Mesenchymal stem cell (in vitro differentiated cells and primary cell): ENCODE measurements around the gene SEMA4D.

Experiments
- DNase-seq: peaks from one replicate; pipeline ENCODE4 v3.0.0-alpha.2; 2013
- H2AFZ ChIP-seq: one replicate; pipeline ENCODE4 v1.6.1; 2013; ENCODE audit warnings: low read depth, mild to moderate bottlenecking, control low read depth, inconsistent platforms, low read length, moderate library complexity
- H2AK5ac ChIP-seq: 2 replicates; pipeline ENCODE4 v1.6.1; 2013; ENCODE audit warnings: low read length, moderate library complexity, mild to moderate bottlenecking, inconsistent platforms; ENCODE audit not compliant: severe bottlenecking
- H2BK120ac ChIP-seq: one replicate; pipeline ENCODE4 v1.6.1; 2013; ENCODE audit warnings: low read depth, mild to moderate bottlenecking, inconsistent platforms, low read length, moderate library complexity
- H2BK12ac ChIP-seq, 2 experiments: one replicate each; pipeline ENCODE4 v1.6.1; 2013; ENCODE audit warnings: inconsistent platforms in 2 of 2, low read length in 2 of 2, mild to moderate bottlenecking in 2 of 2, moderate library complexity in 2 of 2, control low read depth in 1 of 2
- H2BK15ac ChIP-seq: one replicate; pipeline ENCODE4 v1.6.1; 2013; ENCODE audit warnings: mild to moderate bottlenecking, low read depth, inconsistent platforms; ENCODE audit not compliant: poor library complexity, severe bottlenecking
- H2BK5ac ChIP-seq: 2 replicates; pipeline ENCODE4 v1.6.1; 2013; ENCODE audit warnings: low read depth, mild to moderate bottlenecking, low read length, control low read depth, inconsistent platforms; ENCODE audit not compliant: poor library complexity, severe bottlenecking
- H3K14ac ChIP-seq, 2 experiments: one replicate each; pipeline ENCODE4 v1.6.1; 2013; ENCODE audit warnings: inconsistent platforms in 2 of 2, low read length in 2 of 2, control low read depth in 1 of 2, mild to moderate bottlenecking in 1 of 2, moderate library complexity in 1 of 2
- H3K18ac ChIP-seq, 2 experiments: one replicate each; pipeline ENCODE4 v1.6.1; 2013; ENCODE audit warnings: inconsistent platforms in 2 of 2, low read length in 2 of 2, control low read depth in 1 of 2, low read depth in 1 of 2, mild to moderate bottlenecking in 1 of 2
- H3K23ac ChIP-seq, 2 experiments: one replicate each; pipeline ENCODE4 v1.6.1; 2013; ENCODE audit warnings: inconsistent platforms in 2 of 2, low read length in 2 of 2, mild to moderate bottlenecking in 2 of 2, moderate library complexity in 2 of 2, control low read depth in 1 of 2
- H3K27ac ChIP-seq: 2 replicates; pipeline ENCODE4 v1.5.1; 2013; ENCODE audit warnings: mild to moderate bottlenecking, moderate library complexity, low read length, control low read depth, inconsistent platforms; ENCODE audit not compliant: poor library complexity, severe bottlenecking
- H3K27me3 ChIP-seq, 2 experiments: 2 replicates each; pipeline versions ENCODE4 v1.6.1 to v1.7.0; 2013; ENCODE audit warnings: low read length in 2 of 2, mild to moderate bottlenecking in 2 of 2, moderate library complexity in 2 of 2, control low read depth in 1 of 2, inconsistent platforms in 1 of 2; ENCODE audit not compliant: control insufficient read depth in 1 of 2, insufficient read depth in 1 of 2
- H3K36me3 ChIP-seq, 2 experiments: 2 replicates each; pipeline versions ENCODE4 v1.6.1 to v1.7.0; 2013; ENCODE audit warnings: low read length in 2 of 2, control low read depth in 1 of 2, inconsistent platforms in 1 of 2, low read depth in 1 of 2, mild to moderate bottlenecking in 1 of 2; ENCODE audit not compliant: insufficient read depth in 2 of 2, control insufficient read depth in 1 of 2
- H3K4ac ChIP-seq, 2 experiments: one replicate each; pipeline ENCODE4 v1.6.1; 2013; ENCODE audit warnings: inconsistent platforms in 2 of 2, low read length in 2 of 2, mild to moderate bottlenecking in 2 of 2, moderate library complexity in 2 of 2, control low read depth in 1 of 2, low read depth in 1 of 2
- H3K4me1 ChIP-seq: 2 replicates; pipeline ENCODE4 v1.6.1; 2013; ENCODE audit warnings: low read depth, low read length, control low read depth; ENCODE audit not compliant: control insufficient read depth, insufficient read depth
- H3K4me2 ChIP-seq: 2 replicates; pipeline ENCODE4 v1.6.1; 2013; ENCODE audit warnings: low read length, mild to moderate bottlenecking, inconsistent platforms; ENCODE audit not compliant: poor library complexity, severe bottlenecking
- H3K4me3 ChIP-seq, 2 experiments: 2 replicates each; pipeline versions ENCODE4 v1.5.1 to v1.7.0; 2013; ENCODE audit warnings: low read length in 2 of 2, mild to moderate bottlenecking in 2 of 2, control low read depth in 1 of 2, low read depth in 1 of 2; ENCODE audit not compliant: insufficient read depth in 1 of 2
- H3K79me1 ChIP-seq: replicated peaks from 2 replicates; pipeline ENCODE4 v1.6.1; 2013; ENCODE audit warnings: mild to moderate bottlenecking, control low read depth, low read length, inconsistent platforms; ENCODE audit not compliant: poor library complexity, severe bottlenecking
- H3K9ac ChIP-seq: 2 replicates; pipeline ENCODE4 v1.7.0; 2013; ENCODE audit warnings: mild to moderate bottlenecking, low read length, moderate library complexity
- H3K9me3 ChIP-seq: 2 replicates; pipeline ENCODE4 v1.7.0; 2013; ENCODE audit warnings: mild to moderate bottlenecking, low read length; ENCODE audit not compliant: control insufficient read depth
- H4K8ac ChIP-seq: one replicate; pipeline ENCODE4 v1.6.1; 2013; ENCODE audit warnings: inconsistent platforms, mild to moderate bottlenecking, low read length, moderate library complexity
- H4K91ac ChIP-seq: one replicate; pipeline ENCODE4 v1.6.1; 2013; ENCODE audit warnings: mild to moderate bottlenecking, low read length, inconsistent platforms
- WGBS: methylation state at CpG from one replicate; pipeline ENCODE4 v1.1.7; 2013; ENCODE audit warnings: mixed read lengths; 5-methylcytosine and 5-hydroxymethylcytosine counted together

Gene SEMA4D

DNA sequence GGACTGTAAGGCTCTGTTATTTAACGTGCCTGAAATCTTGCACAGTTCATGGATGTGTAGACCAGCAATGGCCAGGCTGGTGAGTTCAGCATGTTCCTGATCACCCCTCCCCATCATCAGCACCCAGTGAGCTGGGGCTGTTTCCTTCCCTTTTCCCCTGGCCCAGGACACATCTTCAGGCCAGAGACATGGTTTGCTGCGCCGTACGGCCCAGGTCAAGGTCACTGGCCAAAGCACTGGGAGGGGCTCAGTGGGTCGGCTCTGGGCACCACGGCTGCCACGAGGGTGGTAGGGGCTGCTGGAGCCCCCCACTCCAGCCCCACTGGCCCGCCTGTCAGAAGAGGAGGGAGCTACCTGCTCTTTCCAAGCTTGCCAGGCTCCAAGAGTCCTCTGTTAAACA, 55.9 kb downstream of the SEMA4D start:
- Histone ChIP-seq H3K18ac (no peak overlapping the region), H3K23ac (no peak overlapping the region), H3K9me3 (no peaks in the 10 kb centered on the region), H3K79me1 (peaks cover 52% of the 10 kb centered on the region), H3K4ac (no peak overlapping the region), H3K27me3 (peaks cover 0 to 9% of the 10 kb centered on the region in 2 experiments), H2AK5ac (no peak overlapping the region), H2BK12ac (peak overlapping the region in 1 of 2 experiments; percentile 34), H3K4me3 (no peak overlapping the region), H3K4me2 (no peak overlapping the region), H2BK5ac (no peak overlapping the region), H2AFZ (peak overlapping the region; percentile 10), H4K8ac (no peak overlapping the region), H2BK120ac (no peak overlapping the region), H2BK15ac (no peak overlapping the region), H3K36me3 (peaks cover 0 to 42% of the 10 kb centered on the region in 2 experiments), H3K14ac (peak overlapping the region in 1 of 2 experiments; percentile 36), H4K91ac (no peak overlapping the region), H3K27ac (no peak overlapping the region), H3K4me1 (peaks cover 38% of the 10 kb centered on the region), H3K9ac (no peak overlapping the region)
- DNase-seq: no peak
- 96% methylated on average over 8 of the region's 8 CpGs for WGBS

DNA sequence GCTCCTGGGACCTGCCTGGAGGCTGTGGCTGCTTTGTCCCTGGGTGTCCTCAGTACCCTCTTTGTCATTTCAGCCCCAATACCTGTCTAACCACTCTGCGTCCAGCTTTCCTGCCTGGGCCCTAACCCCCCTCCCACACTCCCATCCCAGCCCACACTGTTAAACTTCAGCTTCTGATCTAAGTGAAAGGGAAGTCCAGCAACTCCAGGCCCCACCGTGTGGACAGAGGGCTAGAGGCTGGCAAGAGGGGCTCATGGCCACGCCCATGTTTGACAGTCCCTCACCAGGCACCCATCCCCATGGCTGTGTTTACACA, 56.3 kb downstream of the SEMA4D start:
- H3K18ac ChIP-seq: no peak overlapping the region
- H3K23ac ChIP-seq: no peak overlapping the region
- H2AK5ac ChIP-seq: no peak overlapping the region
- no peak overlapping the region for H3K27ac ChIP-seq
- H3K4ac ChIP-seq: no peak overlapping the region
- H3K4me3 ChIP-seq: no peak overlapping the region
- no peak overlapping the region for H2AFZ ChIP-seq
- H3K14ac ChIP-seq: no peak overlapping the region
- no peaks in the 10 kb centered on the region for H3K9me3 ChIP-seq
- H4K91ac ChIP-seq: no peak overlapping the region
- H4K8ac ChIP-seq: no peak overlapping the region
- WGBS: 90% methylated on average over 3 of the region's 3 CpGs
- no peak overlapping the region for H2BK15ac ChIP-seq
- H3K4me1 ChIP-seq: peaks cover 42% of the 10 kb centered on the region
- peaks cover 0 to 9% of the 10 kb centered on the region in 2 experiments for H3K27me3 ChIP-seq
- no peak overlapping the region for H2BK12ac ChIP-seq
- peaks cover 53% of the 10 kb centered on the region for H3K79me1 ChIP-seq
- no peak for DNase-seq
- no peak overlapping the region for H3K4me2 ChIP-seq
- no peak overlapping the region for H2BK120ac ChIP-seq
- H3K36me3 ChIP-seq: peaks cover 0 to 45% of the 10 kb centered on the region in 2 experiments
- no peak overlapping the region for H3K9ac ChIP-seq
- no peak overlapping the region for H2BK5ac ChIP-seq

DNA sequence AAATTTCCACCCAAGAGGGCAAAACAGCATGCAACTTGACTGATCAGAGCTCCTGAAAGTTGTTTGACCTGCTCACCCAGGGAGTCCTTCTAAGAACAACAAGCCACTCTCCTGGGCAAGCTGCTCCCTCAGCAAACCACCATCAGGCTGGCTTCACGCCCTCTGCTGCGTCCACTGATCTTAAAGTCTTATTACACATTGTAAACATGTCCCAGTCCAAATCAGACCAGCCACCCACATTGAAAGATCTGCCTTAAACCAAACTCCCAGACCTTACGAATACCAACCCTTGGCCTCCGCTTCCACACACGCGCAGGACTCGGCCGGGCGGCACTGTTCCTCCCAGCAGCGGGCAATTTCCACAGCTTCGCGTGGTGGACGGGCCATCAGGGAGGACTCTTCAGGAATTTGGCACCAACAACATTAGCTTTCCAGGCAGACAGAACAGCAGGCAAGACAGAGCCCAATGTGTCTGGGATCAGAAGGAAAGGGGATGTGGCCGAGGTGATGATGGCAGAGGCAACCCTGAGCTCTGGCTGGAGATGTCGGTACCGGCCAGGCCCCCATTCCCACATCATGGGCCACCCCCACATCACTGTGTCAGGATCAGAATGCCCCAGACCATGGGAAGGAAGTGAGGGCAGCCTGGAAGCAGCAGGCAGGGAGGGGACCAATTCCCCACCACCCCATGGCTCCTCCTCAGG, 56.8 kb downstream of the SEMA4D start:
- Histone ChIP-seq H4K91ac (no peak overlapping the region), H2BK5ac (no peak overlapping the region), H3K4ac (no peak overlapping the region), H3K4me1 (peaks cover 47% of the 10 kb centered on the region), H2BK12ac (no peak overlapping the region), H3K36me3 (peaks cover 0 to 50% of the 10 kb centered on the region in 2 experiments), H3K27ac (no peak overlapping the region), H3K79me1 (peaks cover 53% of the 10 kb centered on the region), H3K18ac (no peak overlapping the region), H2BK15ac (no peak overlapping the region), H3K9me3 (no peaks in the 10 kb centered on the region), H3K14ac (no peak overlapping the region), H3K23ac (no peak overlapping the region), H4K8ac (no peak overlapping the region), H3K9ac (no peak overlapping the region), H3K4me2 (no peak overlapping the region), H2AFZ (no peak overlapping the region), H2AK5ac (peak overlapping the region; percentile 36), H3K4me3 (no peak overlapping the region), H2BK120ac (no peak overlapping the region), H3K27me3 (peaks cover 0 to 9% of the 10 kb centered on the region in 2 experiments)
- DNase-seq: no peak
- 98% methylated on average over 14 of the region's 16 CpGs for WGBS

DNA sequence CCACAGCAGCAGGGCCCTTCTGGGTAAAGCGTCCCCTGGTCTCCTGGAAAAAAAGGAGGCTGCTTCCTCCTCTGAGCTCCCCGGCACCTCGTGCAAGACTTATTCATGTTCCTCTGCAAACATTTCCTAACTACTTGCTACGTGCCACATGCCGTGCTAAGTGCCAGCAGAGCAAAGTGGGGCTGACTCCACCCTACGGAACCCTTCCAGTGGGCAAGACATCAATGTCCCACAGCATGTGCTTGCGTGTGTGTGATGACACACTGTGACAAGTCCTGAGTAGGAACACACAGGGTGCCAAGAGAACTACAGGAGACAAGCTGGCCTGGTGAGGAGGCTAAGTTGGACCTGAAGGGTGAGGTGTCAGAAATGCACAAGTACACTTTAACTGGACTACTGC, 57.4 kb downstream of the SEMA4D start:
- no peak overlapping the region for H3K4me2 ChIP-seq
- H3K27me3 ChIP-seq: peaks cover 0 to 9% of the 10 kb centered on the region in 2 experiments
- WGBS: 96% methylated on average over 7 of the region's 7 CpGs
- H3K79me1 ChIP-seq: peaks cover 50% of the 10 kb centered on the region
- DNase-seq: no peak
- H2BK5ac ChIP-seq: no peak overlapping the region
- H3K14ac ChIP-seq: no peak overlapping the region
- no peak overlapping the region for H3K27ac ChIP-seq
- H3K23ac ChIP-seq: no peak overlapping the region
- no peak overlapping the region for H3K4ac ChIP-seq
- H2BK15ac ChIP-seq: no peak overlapping the region
- H2BK12ac ChIP-seq: no peak overlapping the region
- no peak overlapping the region for H2AFZ ChIP-seq
- no peak overlapping the region for H2BK120ac ChIP-seq
- H3K4me1 ChIP-seq: peaks cover 50% of the 10 kb centered on the region
- H3K36me3 ChIP-seq: peaks cover 0 to 50% of the 10 kb centered on the region in 2 experiments
- H4K91ac ChIP-seq: no peak overlapping the region
- no peak overlapping the region for H3K4me3 ChIP-seq
- H4K8ac ChIP-seq: no peak overlapping the region
- no peak overlapping the region for H3K9ac ChIP-seq
- H3K18ac ChIP-seq: no peak overlapping the region
- H3K9me3 ChIP-seq: no peaks in the 10 kb centered on the region
- no peak overlapping the region for H2AK5ac ChIP-seq
